H1 (cell line): Measurements from ENCODE around the gene MRPL54. TPM values are rescaled to one million over a fixed set of nuclear protein-coding genes. Genes with fewer than 3 reads are reported as not detected.

Experiments
- CTCF ChIA-PET: fragments of 300-600 bp; sonication (Branson Sonifier 250); formaldehyde crosslinking; loops from one replicate; lab custom pipeline; 2021; ENCODE audit not compliant: partially characterized antibody; lab: Charles Lee
- POLR2A ChIA-PET: fragments of 300-600 bp; sonication (Branson Sonifier 250); formaldehyde crosslinking; loops from one replicate; lab custom pipeline; 2021; ENCODE audit warnings: inconsistent platforms; ENCODE audit not compliant: partially characterized antibody; lab: Charles Lee
- DNase-seq, 2 experiments: peaks; one replicate each; pipeline versions ENCODE4 v3.0.0 to v3.0.0-alpha.2; 2010 to 2022; ENCODE audit warnings: low spot score in 2 of 2, low read depth in 1 of 2, mixed read lengths in 1 of 2
- FAIRE-seq: peaks from 2 replicates; lab custom pipeline; 2011; peaks lifted over from hg19 to GRCh38; lab: Jason Lieb, UNC
- H2AFZ ChIP-seq: 2 replicates; pipeline ENCODE4 v1.8.1; 2012; ENCODE audit warnings: low read length, inconsistent platforms
- H2AK5ac ChIP-seq: 2 replicates; pipeline ENCODE4 v1.6.1; 2013; ENCODE audit warnings: low read depth, low read length
- H2BK120ac ChIP-seq: replicated peaks from 2 replicates; pipeline ENCODE3; 2013; ENCODE audit warnings: low read depth, low read length, inconsistent platforms
- H2BK12ac ChIP-seq: 2 replicates; pipeline ENCODE4 v1.6.1; 2013; ENCODE audit warnings: low read depth, low read length
- H2BK15ac ChIP-seq: 2 replicates; pipeline ENCODE4 v1.6.1; 2013; ENCODE audit warnings: low read length
- H2BK20ac ChIP-seq: 2 replicates; pipeline ENCODE4 v1.6.1; 2013; ENCODE audit warnings: low read length
- H2BK5ac ChIP-seq: 2 replicates; pipeline ENCODE4 v1.6.1; 2013; ENCODE audit warnings: low read depth, low read length
- H3K14ac ChIP-seq: 2 replicates; pipeline ENCODE4 v1.6.1; 2013; ENCODE audit warnings: inconsistent platforms; ENCODE audit not compliant: insufficient read length
- H3K18ac ChIP-seq: 2 replicates; pipeline ENCODE4 v1.6.1; 2013; ENCODE audit warnings: low read length; ENCODE audit errors: extremely low read depth
- H3K23ac ChIP-seq: 2 replicates; pipeline ENCODE4 v1.6.1; 2013; ENCODE audit warnings: inconsistent platforms; ENCODE audit not compliant: insufficient read length
- H3K23me2 ChIP-seq: 2 replicates; pipeline ENCODE4 v1.6.1; 2013; ENCODE audit warnings: low read depth, low read length
- H3K27ac ChIP-seq: 2 replicates; pipeline ENCODE4 v1.6.1; 2011; ENCODE audit warnings: low read depth, low read length, inconsistent platforms
- H3K27me3 ChIP-seq, 4 experiments: replicated peaks in 1 of 4; 1 replicate in 1 of 4; 2 replicates in 3 of 4; pipeline versions ENCODE4 v1.6.1 to v1.8.1; 2011 to 2013; ENCODE audit warnings: low read length in 3 of 4, mild to moderate bottlenecking in 3 of 4, inconsistent platforms in 2 of 4, mixed read lengths in 2 of 4, moderate library complexity in 1 of 4; ENCODE audit not compliant: control insufficient read depth in 3 of 4, insufficient read depth in 3 of 4; ENCODE audit errors: extremely low read depth in 1 of 4
- H3K36me3 ChIP-seq, 4 experiments: 2 replicates each; pipeline versions ENCODE4 v1.6.1 to v1.8.1; 2011 to 2013; ENCODE audit warnings: mild to moderate bottlenecking in 4 of 4, low read length in 3 of 4, moderate library complexity in 2 of 4, control low read depth in 1 of 4, inconsistent platforms in 1 of 4; ENCODE audit not compliant: insufficient read depth in 4 of 4, control insufficient read depth in 2 of 4
- H3K4ac ChIP-seq: replicated peaks from 2 replicates; pipeline ENCODE3; 2013; ENCODE audit warnings: low read length, low read depth, mixed read lengths, inconsistent platforms; ENCODE audit not compliant: insufficient read length
- H3K4me1 ChIP-seq, 4 experiments: replicated peaks in 1 of 4; 1 replicate in 1 of 4; 2 replicates in 3 of 4; pipeline versions ENCODE4 v1.6.1 to v1.8.1; 2011 to 2013; ENCODE audit warnings: low read length in 3 of 4, inconsistent platforms in 2 of 4, mixed read lengths in 1 of 4; ENCODE audit not compliant: insufficient read depth in 4 of 4, control insufficient read depth in 3 of 4
- H3K4me2 ChIP-seq, 2 experiments: 2 replicates each; pipeline versions ENCODE4 v1.6.1 to v1.8.1; 2011 to 2013; ENCODE audit warnings: low read depth in 2 of 2, low read length in 2 of 2, control low read depth in 1 of 2, inconsistent platforms in 1 of 2, mild to moderate bottlenecking in 1 of 2; ENCODE audit not compliant: insufficient read depth in 1 of 2
- H3K4me3 ChIP-seq, 4 experiments: fragments of 200-600, 300-600 bp in 1 of 4; sonication (generic), shearing (Covaris generic), sonication (Bioruptor Twin) in 1 of 4; 2 replicates each; pipeline versions ENCODE4 v1.5.1 to v1.8.1; 2011 to 2016; ENCODE audit warnings: low read length in 4 of 4, low read depth in 3 of 4, control low read depth in 2 of 4, inconsistent platforms in 2 of 4, mild to moderate bottlenecking in 2 of 4, mixed read lengths in 1 of 4, moderate library complexity in 1 of 4; ENCODE audit not compliant: insufficient read depth in 2 of 4; ENCODE audit errors: extremely low read depth in 1 of 4
- H3K56ac ChIP-seq: replicated peaks from 2 replicates; pipeline ENCODE3; 2013; ENCODE audit warnings: low read depth, mild to moderate bottlenecking, mixed read lengths, low read length, inconsistent platforms; ENCODE audit not compliant: insufficient read length
- H3K79me1 ChIP-seq: 2 replicates; pipeline ENCODE4 v1.6.1; 2013; ENCODE audit warnings: low read depth, low read length, control low read depth
- H3K79me2 ChIP-seq, 2 experiments: 2 replicates each; pipeline versions ENCODE4 v1.6.1 to v1.8.1; 2012 to 2013; ENCODE audit warnings: low read length in 2 of 2, mild to moderate bottlenecking in 2 of 2, inconsistent platforms in 1 of 2; ENCODE audit not compliant: insufficient read depth in 2 of 2, control insufficient read depth in 1 of 2
- H3K9ac ChIP-seq, 4 experiments: replicated peaks in 1 of 4; 1 replicate in 1 of 4; 2 replicates in 3 of 4; pipeline versions ENCODE4 v1.6.1 to v1.8.1; 2011 to 2013; ENCODE audit warnings: low read depth in 3 of 4, low read length in 3 of 4, control low read depth in 2 of 4, mild to moderate bottlenecking in 2 of 4, moderate library complexity in 2 of 4, inconsistent platforms in 1 of 4; ENCODE audit errors: extremely low read depth in 1 of 4
- H3K9me3 ChIP-seq, 2 experiments: 2 replicates each; pipeline versions ENCODE4 v1.6.1 to v1.8.1; 2012 to 2013; ENCODE audit warnings: mild to moderate bottlenecking in 2 of 2, moderate library complexity in 2 of 2, control low read depth in 1 of 2, inconsistent platforms in 1 of 2, low read depth in 1 of 2, low read length in 1 of 2, mixed read lengths in 1 of 2; ENCODE audit not compliant: insufficient read depth in 2 of 2
- H4K20me1 ChIP-seq, 2 experiments: replicated peaks in 1 of 2; 2 replicates each; pipeline versions ENCODE3 to v1.8.1; 2011 to 2013; ENCODE audit warnings: inconsistent platforms in 2 of 2, low read length in 2 of 2, mild to moderate bottlenecking in 1 of 2; ENCODE audit not compliant: insufficient read depth in 2 of 2, control insufficient read depth in 1 of 2
- H4K5ac ChIP-seq: 2 replicates; pipeline ENCODE4 v1.6.1; 2013; ENCODE audit warnings: low read length, low read depth, mixed read lengths, inconsistent platforms; ENCODE audit not compliant: insufficient read length
- H4K8ac ChIP-seq: 2 replicates; pipeline ENCODE4 v1.8.0; 2013; ENCODE audit warnings: mild to moderate bottlenecking, moderate library complexity, low read length, inconsistent platforms; ENCODE audit not compliant: insufficient read depth; ENCODE audit errors: extremely low read depth
- H4K91ac ChIP-seq: replicated peaks from 2 replicates; pipeline ENCODE3; 2013; ENCODE audit warnings: low read length, mixed read lengths, inconsistent platforms; ENCODE audit not compliant: insufficient read length
- BCL11A ChIP-seq, 2 experiments: IDR thresholded peaks; one replicate each; pipeline ENCODE4 v1.6.1; 2011; ENCODE audit warnings: low read depth in 2 of 2, low read length in 2 of 2, mild to moderate bottlenecking in 2 of 2
- CBX8 ChIP-seq: fragments of 300-800, 300-1000 bp; sonication (generic); IDR thresholded peaks from 2 replicates; pipeline ENCODE4 v1.7.1; 2016; ENCODE audit warnings: low read depth, low read length, borderline replicate concordance
- CTBP2 ChIP-seq: IDR thresholded peaks from 2 replicates; pipeline ENCODE4 v1.7.0; 2011; ENCODE audit warnings: borderline replicate concordance, mild to moderate bottlenecking, moderate library complexity, mixed read lengths, low read length; ENCODE audit not compliant: insufficient read depth, insufficient read length
- EZH2 ChIP-seq: fragments of 200-600 bp; sonication (generic); IDR thresholded peaks from 2 replicates; pipeline ENCODE4 v1.7.1; 2012; ENCODE audit warnings: low read depth, mild to moderate bottlenecking, moderate library complexity, low read length, inconsistent platforms; ENCODE audit not compliant: severe bottlenecking
- FOSL1 ChIP-seq: IDR thresholded peaks from 2 replicates; pipeline ENCODE4 v1.6.1; 2011; ENCODE audit warnings: mild to moderate bottlenecking, low read depth, low read length, moderate library complexity; ENCODE audit not compliant: insufficient read depth
- HDAC2 ChIP-seq, 2 experiments: fragments of 300-600 bp in 1 of 2; sonication (generic) in 1 of 2; IDR thresholded peaks; 2 replicates each; pipeline ENCODE4 v1.6.1; 2011 to 2012; ENCODE audit warnings: low read depth in 2 of 2, low read length in 2 of 2, mild to moderate bottlenecking in 2 of 2, moderate library complexity in 2 of 2, borderline replicate concordance in 1 of 2, inconsistent platforms in 1 of 2
- JUND ChIP-seq: IDR thresholded peaks from 2 replicates; pipeline ENCODE4 v1.6.1; 2011; ENCODE audit warnings: mild to moderate bottlenecking, improper control_type of control experiment, low read length
- POLR2A ChIP-seq, 2 experiments: IDR thresholded peaks; 1 replicate in 1 of 2; 2 replicates in 1 of 2; pipeline ENCODE4 v1.6.1; 2011; ENCODE audit warnings: low read depth in 2 of 2, low read length in 2 of 2, mild to moderate bottlenecking in 2 of 2; ENCODE audit errors: control extremely low read depth in 1 of 2
- POU5F1 ChIP-seq: IDR thresholded peaks from 2 replicates; pipeline ENCODE4 v1.6.1; 2011; ENCODE audit warnings: low read depth, mild to moderate bottlenecking, low read length, moderate library complexity
- RXRA ChIP-seq: IDR thresholded peaks from 2 replicates; pipeline ENCODE4 v1.6.1; 2011; ENCODE audit warnings: low read depth, mild to moderate bottlenecking, low read length, moderate library complexity; ENCODE audit not compliant: insufficient read depth
- SIRT6 ChIP-seq: IDR thresholded peaks from one replicate; pipeline ENCODE4 v1.7.1; 2012; ENCODE audit warnings: low read length, inconsistent platforms
- SUZ12 ChIP-seq: fragments of 200-600 bp; sonication (generic); IDR thresholded peaks from 2 replicates; pipeline ENCODE4 v1.6.1; 2012; ENCODE audit warnings: mild to moderate bottlenecking, inconsistent platforms, low read length, moderate library complexity, mixed read lengths
- TCF12 ChIP-seq: IDR thresholded peaks from 2 replicates; pipeline ENCODE4 v1.6.1; 2011; ENCODE audit warnings: low read depth, mild to moderate bottlenecking, low read length
- WGBS, 2 experiments: shearing (Covaris generic) in 1 of 2; methylation state at CpG; one replicate each; pipeline versions ENCODE4 v1.1.6 to v1.1.7; 2013 to 2015; ENCODE audit warnings: low lambda C conversion rate in 2 of 2, mixed read lengths in 2 of 2, inconsistent platforms in 1 of 2, low coverage in 1 of 2, missing lambda C conversion rate in 1 of 2; ENCODE audit not compliant: insufficient replicate concordance in 2 of 2, insufficient coverage in 1 of 2, insufficient read length in 1 of 2; ENCODE audit errors: extremely low coverage in 1 of 2, missing lambda C conversion rate in 1 of 2; 5-methylcytosine and 5-hydroxymethylcytosine counted together
- polyA plus RNA-seq, 7 experiments: library from polyadenylated mRNA; depleted of rRNA in 3 of 7; stranded (reverse) in 5 of 7; unstranded in 2 of 7; fragments of >200 nt in 5 of 7; fragments of 200-250 nt in 2 of 7; gene quantifications; 1 replicate in 5 of 7; 2 replicates in 1 of 7; 4 replicates in 1 of 7; pipeline versions ENCODE4 v1.2.1 to v1.2.3, GENCODE V29; 2011 to 2013; ENCODE audit warnings: missing spikeins in 2 of 7, mixed read lengths in 2 of 7
- total RNA-seq: library from RNA; stranded (reverse); fragmentation: NEBNext Ultra II Directional; extraction: Animal tissue kit (Norgen Biotek cat#: 25700); gene quantifications from 2 replicates; pipeline ENCODE4 v1.2.1, GENCODE V29; 2021

MRPL54 gene
- total and polyA plus RNA-seq, 2 of the 8 experiments (the other 6 are each of a cell fraction or from before 2014, with no cell fraction given) = 63.8 to 72.8 TPM

- Histone ChIP-seq H4K20me1 (peaks cover 0 to 3% of the 10 kb centered on the region in 2 experiments), H2BK5ac (no peak overlapping the region), H2BK120ac (no peak overlapping the region), H2BK15ac (no peak overlapping the region), H3K27me3 (no peaks in the 10 kb centered on the region), H3K18ac (no peak overlapping the region), H3K14ac (no peak overlapping the region), H2AK5ac (no peak overlapping the region), H3K36me3 (no peaks in the 10 kb centered on the region), H4K91ac (no peak overlapping the region), H3K56ac (no peak overlapping the region), H3K4me3 (no peak overlapping the region), H4K8ac (peak overlapping the region; percentile 51; the same call in 1 of the 2 replicates), H3K23me2 (peaks cover 6% of the 10 kb centered on the region; the same call in 1 of the 2 replicates), H2AFZ (no peak overlapping the region), H2BK12ac (no peak overlapping the region), H3K4me1 (peaks cover 0 to 7% (median 2%) of the 10 kb centered on the region in 4 experiments; a peak in 2 of 7 replicates), H3K79me1 (no peaks in the 10 kb centered on the region), H3K9ac (no peak overlapping the region; a peak in 1 of 7 replicates), H3K23ac (no peak overlapping the region), H3K27ac (no peak overlapping the region), H3K4ac (no peak overlapping the region), H2BK20ac (no peak overlapping the region), H3K4me2 (no peak overlapping the region), H4K5ac (no peak overlapping the region), H3K79me2 (no peaks in the 10 kb centered on the region), H3K9me3 (no peaks in the 10 kb centered on the region)
- 88% methylated on average over 11 of the region's 12 CpGs; no CpG with 5 or more reads in 1 of the 2 experiments for WGBS, 2 experiments
- POLR2A ChIA-PET = interaction anchor here (1.0 to 3.8 kb wide), 7 partner anchors 10 to 212 kb away, joined by 3 to 23 read pairs (median 5); partner anchors contain the start of genes EEF2, MATK and MRPL54
- no peak for DNase-seq
- CTCF ChIA-PET = interaction anchor here (1.5 to 1.8 kb wide), 2 partner anchors 10 to 56 kb away, joined by 4 to 10 read pairs; no protein-coding TSS in a partner anchor
- no peak for FAIRE-seq
- TF ChIP-seq CTBP2 (no peak), TCF12 (no peak), SUZ12 (no peak), HDAC2 (IDR thresholded peaks at IDR 0.05; ENCODE audit: borderline replicate concordance in 1 of 2, low read depth in 2 of 2, low read length in 2 of 2) (no peak), EZH2 (no peak), FOSL1 (no peak), POLR2A (IDR thresholded peaks at IDR 0.05; ENCODE audit: control extremely low read depth in 1 of 2, low read depth in 2 of 2, low read length in 2 of 2) (no peak), JUND (no peak), POU5F1 (no peak), SIRT6 (no peak), BCL11A (IDR thresholded peaks at IDR 0.05; ENCODE audit: low read depth in 2 of 2, low read length in 2 of 2) (no peak), RXRA (no peak), CBX8 (no peak)
Measured at GRCh38 chr19:3773814-3774515, 11.5 kb downstream of the MRPL54 start.
